ENCODE results near the gene TRAK1.

Gene TRAK1

DNA sequence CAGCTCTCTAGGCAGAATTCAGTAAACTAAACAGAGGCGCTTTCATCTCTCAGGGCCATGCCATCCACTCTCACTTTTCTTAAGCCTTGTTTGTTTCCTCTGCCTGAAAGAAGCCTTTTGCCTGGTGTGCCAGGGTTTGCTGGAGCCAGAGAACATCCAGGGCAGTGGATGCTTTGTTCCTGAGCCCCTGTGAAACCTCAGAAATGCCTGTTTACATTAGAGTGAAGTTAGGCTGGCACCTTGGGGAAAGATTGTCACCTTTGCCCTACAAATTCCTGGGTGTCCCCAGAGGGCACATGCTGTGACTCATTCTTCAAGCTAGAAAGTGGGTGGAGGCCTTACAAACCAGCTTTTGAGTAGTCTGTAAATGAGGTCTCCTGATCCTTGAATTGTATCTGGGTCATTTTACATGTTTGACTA lies 10.7 kb upstream of the TRAK1 start:
- no peak overlapping the region for H3K27ac ChIP-seq

DNA sequence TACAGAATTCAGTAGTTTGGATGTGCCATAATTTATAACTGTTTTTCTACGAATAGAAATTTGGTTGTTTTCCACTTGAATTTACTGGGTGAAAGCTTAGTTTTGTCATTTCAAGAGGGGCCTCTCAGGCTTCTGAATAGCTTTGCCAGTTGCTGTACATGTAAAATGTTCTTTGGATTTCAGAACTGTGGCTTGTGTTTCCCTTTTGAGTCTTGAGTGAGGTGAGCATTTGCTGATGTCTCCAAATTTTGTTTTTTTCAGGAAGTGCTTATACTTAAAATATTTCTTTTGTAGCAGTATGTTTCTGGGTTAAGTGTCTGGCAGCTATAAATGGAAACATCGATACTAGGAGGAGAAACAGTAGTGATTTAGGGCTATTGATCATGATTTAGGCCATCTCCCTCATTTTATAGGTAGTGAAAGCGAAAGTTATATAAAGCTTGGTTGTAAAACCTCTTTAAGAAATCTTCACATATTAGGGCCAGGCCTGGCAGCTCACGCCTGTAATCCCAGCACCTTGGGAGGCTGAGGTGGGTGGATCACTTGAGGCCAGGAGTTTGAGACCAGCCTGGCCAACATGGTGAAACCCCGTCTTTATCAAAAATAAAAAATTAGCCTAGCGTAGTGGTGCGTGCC lies 9.2 kb upstream of the TRAK1 start:
- TF ChIP-seq, protein P1, sequence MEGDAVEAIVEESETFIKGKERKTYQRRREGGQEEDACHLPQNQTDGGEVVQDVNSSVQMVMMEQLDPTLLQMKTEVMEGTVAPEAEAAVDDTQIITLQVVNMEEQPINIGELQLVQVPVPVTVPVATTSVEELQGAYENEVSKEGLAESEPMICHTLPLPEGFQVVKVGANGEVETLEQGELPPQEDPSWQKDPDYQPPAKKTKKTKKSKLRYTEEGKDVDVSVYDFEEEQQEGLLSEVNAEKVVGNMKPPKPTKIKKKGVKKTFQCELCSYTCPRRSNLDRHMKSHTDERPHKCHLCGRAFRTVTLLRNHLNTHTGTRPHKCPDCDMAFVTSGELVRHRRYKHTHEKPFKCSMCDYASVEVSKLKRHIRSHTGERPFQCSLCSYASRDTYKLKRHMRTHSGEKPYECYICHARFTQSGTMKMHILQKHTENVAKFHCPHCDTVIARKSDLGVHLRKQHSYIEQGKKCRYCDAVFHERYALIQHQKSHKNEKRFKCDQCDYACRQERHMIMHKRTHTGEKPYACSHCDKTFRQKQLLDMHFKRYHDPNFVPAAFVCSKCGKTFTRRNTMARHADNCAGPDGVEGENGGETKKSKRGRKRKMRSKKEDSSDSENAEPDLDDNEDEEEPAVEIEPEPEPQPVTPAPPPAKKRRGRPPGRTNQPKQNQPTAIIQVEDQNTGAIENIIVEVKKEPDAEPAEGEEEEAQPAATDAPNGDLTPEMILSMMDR (conservative IDR thresholded peaks at IDR 0.05), result no peak
- H3K27ac ChIP-seq, result no peak overlapping the region

More for the DNA sequence above, 10.7 kb upstream of the TRAK1 start:
- TF ChIP-seq, protein P1 (conservative IDR thresholded peaks at IDR 0.05), result no peak

DNA sequence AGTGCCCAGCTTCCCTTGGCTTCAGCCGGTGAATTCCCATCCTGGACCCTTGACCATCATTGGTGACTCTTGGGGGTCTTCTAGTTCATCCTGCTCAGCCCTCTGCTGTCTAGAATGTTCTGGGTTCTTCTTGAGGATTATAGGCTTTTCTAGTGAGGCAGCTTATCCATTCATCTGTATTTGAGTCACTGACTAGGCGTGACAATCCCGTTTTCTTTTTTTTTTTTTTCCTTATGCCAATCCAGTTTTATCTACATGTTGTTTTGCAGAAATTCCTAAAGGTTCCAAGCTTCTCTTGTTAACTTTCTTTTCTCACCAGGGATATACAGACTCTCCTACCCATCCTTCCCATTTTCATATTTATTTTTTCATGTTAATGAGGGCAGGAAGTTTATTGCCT lies 6.6 kb upstream of the TRAK1 start:
- no peak overlapping the region for H3K27ac ChIP-seq
- TF ChIP-seq, protein P1 (conservative IDR thresholded peaks at IDR 0.05), result no peak

DNA sequence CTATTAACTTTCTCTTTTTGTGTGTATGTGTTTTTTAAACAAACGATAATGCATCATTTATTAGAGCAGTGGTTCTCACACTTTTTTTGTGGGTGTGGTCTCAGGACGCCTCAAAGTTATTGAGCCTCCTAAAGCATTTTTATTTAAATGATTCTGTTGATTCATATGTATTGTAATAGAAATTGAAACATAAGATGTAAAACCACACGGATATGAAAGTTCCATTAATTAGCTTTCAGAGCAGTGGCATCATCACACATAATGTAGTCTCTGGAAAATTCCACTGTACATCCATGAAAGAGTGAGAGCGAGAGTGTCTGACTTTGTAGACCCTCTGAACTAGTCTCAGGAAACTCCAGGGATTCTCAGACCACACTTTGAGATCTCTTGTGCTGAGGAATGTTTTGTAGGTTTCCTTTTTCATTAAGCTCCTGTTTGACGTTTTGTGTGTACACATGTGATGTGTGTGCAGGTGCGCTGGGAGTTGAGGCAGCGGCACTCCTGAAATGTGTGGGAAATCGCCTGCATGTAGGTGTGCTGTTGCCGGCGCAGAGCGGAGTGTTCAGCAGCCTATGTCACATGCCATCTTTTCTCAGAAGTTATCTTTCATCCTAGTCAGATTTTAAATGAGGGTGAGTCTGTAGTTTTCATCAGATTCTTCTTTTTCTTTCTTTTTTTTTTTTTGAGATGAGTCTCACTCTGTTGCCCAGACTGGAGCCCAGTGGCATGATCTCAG lies 5.3 kb upstream of the TRAK1 start:
- TF ChIP-seq, protein P1 (conservative IDR thresholded peaks at IDR 0.05), result no peak
- no peak overlapping the region for H3K27ac ChIP-seq

DNA sequence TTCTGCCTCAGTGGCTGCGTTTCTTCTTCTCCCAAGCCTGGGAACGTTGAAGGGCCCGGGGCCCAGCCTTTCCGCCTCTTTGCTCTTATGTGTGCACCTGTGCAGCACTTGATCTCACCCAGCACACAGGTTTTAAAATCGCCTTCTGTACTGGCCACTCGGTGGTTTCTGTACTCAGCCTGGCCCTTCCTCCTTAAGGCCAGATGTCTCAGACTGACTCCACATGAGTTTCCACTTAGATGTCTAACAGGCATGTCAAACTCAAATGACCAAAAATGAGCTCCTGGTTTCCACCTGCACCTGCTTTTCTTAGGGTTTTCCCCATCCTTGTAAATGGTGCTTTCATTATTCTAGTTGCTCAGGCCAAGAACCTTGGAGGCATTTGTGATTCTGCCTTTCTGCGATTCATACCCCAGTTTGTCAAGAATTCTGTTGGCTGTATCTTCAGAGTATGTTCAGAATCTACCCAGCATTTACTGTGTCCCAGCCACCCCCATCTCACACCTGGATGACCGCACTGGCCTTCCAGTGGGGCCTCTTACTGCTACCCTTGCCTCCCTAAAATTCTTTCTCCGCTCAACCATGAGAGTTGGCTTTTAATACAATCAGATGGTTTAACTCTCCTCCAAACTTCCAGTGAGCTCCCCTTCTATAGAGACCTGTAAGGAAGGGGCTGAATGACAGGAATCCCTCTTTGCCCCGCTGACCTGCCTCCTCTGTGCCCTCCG lies 2.2 kb upstream of the TRAK1 start:
- TF ChIP-seq, protein P1 (conservative IDR thresholded peaks at IDR 0.05), result no peak

DNA sequence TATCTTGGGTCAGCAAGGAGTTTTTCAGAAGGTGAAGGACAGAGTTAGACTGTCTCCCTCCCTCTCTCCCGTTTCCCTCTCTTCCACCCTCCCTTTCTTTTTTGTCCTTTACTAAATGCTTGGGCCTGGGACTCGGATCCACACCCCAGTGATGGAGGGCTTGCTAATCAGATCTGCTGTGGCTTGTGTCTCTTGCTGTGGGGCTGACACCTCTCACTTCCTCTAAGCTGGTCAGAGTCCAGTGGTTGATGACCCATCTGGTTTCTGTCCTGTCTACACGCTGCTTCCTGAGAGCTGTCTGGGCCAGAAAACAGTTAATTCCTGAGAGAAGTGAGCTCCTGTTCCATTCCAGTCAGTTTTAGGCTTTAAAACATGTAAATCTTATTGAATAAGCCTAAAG lies 849 bp downstream of the TRAK1 start:
- TF ChIP-seq, protein P1 (conservative IDR thresholded peaks at IDR 0.05), result no peak
- H3K27ac ChIP-seq, result no peak overlapping the region

More for the DNA sequence above, 2.2 kb upstream of the TRAK1 start:
- no peak overlapping the region for H3K27ac ChIP-seq

DNA sequence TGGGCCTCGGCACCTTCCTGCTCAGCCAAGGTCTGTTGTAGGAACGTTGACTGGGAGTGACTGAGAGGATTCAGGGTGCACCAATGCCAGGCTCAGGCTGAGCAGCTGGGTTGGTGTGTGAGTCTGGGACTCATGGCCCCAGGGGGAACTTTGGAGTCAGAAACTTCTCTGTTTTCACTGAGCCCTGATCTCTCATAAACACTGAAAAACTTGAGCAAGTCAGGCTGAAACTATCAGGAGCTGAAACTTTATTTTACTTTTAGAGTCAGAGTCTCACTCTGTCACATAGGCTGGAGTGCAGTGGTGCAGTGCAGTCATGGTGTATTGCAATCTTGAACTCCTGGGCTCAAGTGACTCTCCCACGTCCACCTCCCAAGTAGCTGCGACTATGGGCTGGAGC lies 3.0 kb downstream of the TRAK1 start:
- TF ChIP-seq, protein P1 (conservative IDR thresholded peaks at IDR 0.05), result no peak
- no peak overlapping the region for H3K27ac ChIP-seq

All from VCaP (cell line).